Measurements from ENCODE around the gene TMEM38B.

TMEM38B gene

GRCh38 chr9:105694190-105694847 lies at the start of gene TMEM38B:
Gene TMEM38B (plus strand): TSS chr9:105694541. CDS start chr9:105694661, 120 bp downstream.
- DNase-seq, result peak; percentile 76 to 81

GRCh38 chr9:105646879-105647594 lies 47.3 kb upstream of the TMEM38B start:
- no peak for DNase-seq

- no peak for DNase-seq
Observed at GRCh38 chr9:105647595-105648349, 46.6 kb upstream of the TMEM38B start.

GRCh38 chr9:105651806-105652205 lies 42.5 kb upstream of the TMEM38B start:
- no peak for DNase-seq

GRCh38 chr9:105656131-105656921 lies 38.0 kb upstream of the TMEM38B start:
- no peak for DNase-seq

GRCh38 chr9:105658351-105658750 lies 36.0 kb upstream of the TMEM38B start:
- DNase-seq, result no peak

- DNase-seq, result no peak
Observed at GRCh38 chr9:105661011-105661410, 33.3 kb upstream of the TMEM38B start.

GRCh38 chr9:105662184-105663104 lies 31.9 kb upstream of the TMEM38B start, which contains the start of gene TAL2:
Gene TAL2 (plus strand): TSS chr9:105662457. CDS start chr9:105662497, 40 bp downstream.
- DNase-seq, result no peak

- no peak for DNase-seq
Observed at GRCh38 chr9:105663914-105664313, 30.4 kb upstream of the TMEM38B start.

GRCh38 chr9:105667867-105668266 lies 26.5 kb upstream of the TMEM38B start:
- DNase-seq, result no peak

- no peak for DNase-seq
Observed at GRCh38 chr9:105670315-105670714, 24.0 kb upstream of the TMEM38B start.

- DNase-seq, result no peak
Observed at GRCh38 chr9:105670775-105671174, 23.6 kb upstream of the TMEM38B start.

GRCh38 chr9:105672711-105673234 lies 21.6 kb upstream of the TMEM38B start:
- DNase-seq, result no peak

- no peak for DNase-seq
Observed at GRCh38 chr9:105673850-105674387, 20.4 kb upstream of the TMEM38B start.

- DNase-seq, result no peak
Observed at GRCh38 chr9:105676351-105676923, 17.9 kb upstream of the TMEM38B start.

- DNase-seq, result no peak
Observed at GRCh38 chr9:105678163-105678562, 16.2 kb upstream of the TMEM38B start.

GRCh38 chr9:105678781-105679180 lies 15.6 kb upstream of the TMEM38B start:
- no peak for DNase-seq

- DNase-seq, result no peak
Observed at GRCh38 chr9:105679257-105680022, 14.9 kb upstream of the TMEM38B start.

- DNase-seq, result no peak
Observed at GRCh38 chr9:105681313-105681712, 13.0 kb upstream of the TMEM38B start.

GRCh38 chr9:105681724-105682123 lies 12.6 kb upstream of the TMEM38B start:
- no peak for DNase-seq

Measured in CD4-positive, alpha-beta T cell treated with Interferon alpha-2 for 1 hour (primary cell).